Muscle layer of colon (tissue), 2 donors: Measurements from ENCODE around the gene UMAD1.

Experiments
- H3K27ac ChIP-seq: one replicate; pipeline ENCODE4 v1.7.0; 2013; ENCODE audit warnings: low read depth, mild to moderate bottlenecking, low read length, moderate library complexity
- H3K27me3 ChIP-seq, 2 donors: one replicate each; pipeline ENCODE4 v1.7.0; 2013; ENCODE audit warnings: low read length in 2 of 2, mild to moderate bottlenecking in 2 of 2; ENCODE audit not compliant: insufficient read depth in 2 of 2, control insufficient read depth in 1 of 2
- H3K36me3 ChIP-seq: one replicate; pipeline ENCODE4 v1.7.0; 2013; ENCODE audit warnings: mild to moderate bottlenecking, low read length; ENCODE audit not compliant: insufficient read depth
- H3K4me1 ChIP-seq: one replicate; pipeline ENCODE4 v1.7.0; 2013; ENCODE audit warnings: mild to moderate bottlenecking, low read length; ENCODE audit not compliant: insufficient read depth
- H3K4me3 ChIP-seq, 2 donors: one replicate each; pipeline ENCODE4 v1.7.0; 2013; ENCODE audit warnings: low read length in 2 of 2, low read depth in 1 of 2, mild to moderate bottlenecking in 1 of 2, moderate library complexity in 1 of 2
- H3K9ac ChIP-seq: one replicate; pipeline ENCODE4 v1.7.0; 2013; ENCODE audit warnings: low read length
- H3K9me3 ChIP-seq: one replicate; pipeline ENCODE4 v1.7.0; 2013; ENCODE audit warnings: mild to moderate bottlenecking, low read length
- donor health status: abdominal sarcoma.
- donor health status: Adenocarcinoma of cecum.

Gene UMAD1

DNA sequence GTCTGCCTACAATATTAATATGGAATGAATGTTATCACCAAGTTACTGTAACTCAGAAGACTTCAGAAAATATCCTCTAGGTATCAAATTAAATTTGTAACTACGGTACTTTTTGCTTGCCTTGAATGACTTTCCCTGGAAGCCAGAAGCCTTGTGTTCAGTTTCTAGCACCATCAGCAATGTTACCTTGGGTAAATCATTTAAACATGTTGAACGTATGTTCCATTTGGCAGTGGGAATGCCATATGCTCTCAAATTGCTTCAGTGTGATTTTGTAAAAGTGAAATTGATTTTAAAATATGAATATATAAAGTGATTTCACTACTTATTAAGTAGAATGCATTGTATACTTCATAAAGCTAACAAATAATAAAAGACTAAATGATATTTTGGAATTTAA is 66.7 kb downstream of the UMAD1 start:
- Histone ChIP-seq H3K9me3 (no peaks in the 10 kb centered on the region), H3K4me1 (no peaks in the 10 kb centered on the region), H3K4me3 (no peak overlapping the region), H3K27me3 (no peaks in the 10 kb centered on the region), H3K36me3 (no peaks in the 10 kb centered on the region), H3K27ac (no peak overlapping the region), H3K9ac (no peak overlapping the region)

DNA sequence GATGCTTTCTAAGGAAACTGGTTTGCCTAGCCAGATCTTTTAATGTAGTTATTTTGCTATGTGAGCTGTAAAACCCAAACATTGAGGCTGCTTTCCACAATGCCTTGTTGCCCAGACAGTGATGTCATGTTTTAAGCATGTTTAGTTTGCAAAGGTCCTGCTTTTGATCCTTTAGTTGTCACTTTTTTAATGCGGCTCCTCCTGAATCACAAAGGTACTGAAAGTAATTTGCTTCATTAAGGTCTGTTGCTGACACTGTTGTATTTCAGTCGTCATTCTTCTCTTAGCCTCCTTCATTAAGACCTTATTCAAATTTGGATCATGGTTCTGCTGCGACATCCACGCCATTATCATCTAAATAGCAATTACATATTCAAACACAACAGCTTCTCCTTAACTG is 67.3 kb downstream of the UMAD1 start:
- no peaks in the 10 kb centered on the region for H3K4me1 ChIP-seq
- H3K4me3 ChIP-seq = no peak overlapping the region
- no peak overlapping the region for H3K27ac ChIP-seq
- no peaks in the 10 kb centered on the region for H3K36me3 ChIP-seq
- no peaks in the 10 kb centered on the region for H3K27me3 ChIP-seq
- no peak overlapping the region for H3K9ac ChIP-seq
- no peaks in the 10 kb centered on the region for H3K9me3 ChIP-seq

- Histone ChIP-seq H3K9ac (no peak overlapping the region), H3K27me3 (no peaks in the 10 kb centered on the region), H3K27ac (no peak overlapping the region), H3K4me3 (no peak overlapping the region), H3K36me3 (no peaks in the 10 kb centered on the region), H3K4me1 (no peaks in the 10 kb centered on the region), H3K9me3 (no peaks in the 10 kb centered on the region)
Measured at GRCh38 chr7:7709291-7709690, 68.7 kb downstream of the UMAD1 start.

DNA sequence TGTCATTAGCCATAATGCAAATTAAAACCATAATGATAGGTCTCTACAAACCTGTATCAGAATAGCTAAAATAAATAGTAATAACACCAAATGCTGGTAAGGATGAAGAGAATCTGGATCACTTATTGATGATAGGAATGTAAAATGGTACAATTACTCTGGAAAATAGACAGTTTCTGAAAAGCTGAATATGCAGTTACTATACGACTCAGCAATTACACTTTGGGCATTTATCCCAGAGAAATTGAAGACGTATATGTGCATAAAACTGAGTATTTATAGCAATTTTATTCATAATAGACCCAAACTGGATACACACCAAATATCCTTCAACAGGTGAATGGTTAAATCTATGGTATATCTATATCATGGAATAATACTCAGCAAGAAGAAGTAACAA is 69.9 kb downstream of the UMAD1 start:
- no peak overlapping the region for H3K9ac ChIP-seq
- no peaks in the 10 kb centered on the region for H3K9me3 ChIP-seq
- H3K4me1 ChIP-seq = no peaks in the 10 kb centered on the region
- no peaks in the 10 kb centered on the region for H3K27me3 ChIP-seq
- H3K4me3 ChIP-seq = no peak overlapping the region
- no peak overlapping the region for H3K27ac ChIP-seq
- no peaks in the 10 kb centered on the region for H3K36me3 ChIP-seq

- no peaks in the 10 kb centered on the region for H3K27me3 ChIP-seq
- no peak overlapping the region for H3K9ac ChIP-seq
Measured at GRCh38 chr7:7713730-7714129, 73.2 kb downstream of the UMAD1 start.

GRCh38 chr7:7718492-7718891 is 77.9 kb downstream of the UMAD1 start, which contains the start of gene RPA3:
RPA3 (minus strand) TSS chr7:7718607; CDS start chr7:7640418, 78,189 bp downstream.
- Histone ChIP-seq H3K27ac (no peak within 1 kb of the TSS), H3K4me1 (peaks cover 18% of the 10 kb centered on the region), H3K9ac (no peak within 1 kb of the TSS), H3K36me3 (no peaks in the 10 kb centered on the region), H3K4me3 (no peak within 1 kb of the TSS), H3K9me3 (no peaks in the 10 kb centered on the region), H3K27me3 (no peaks in the 10 kb centered on the region)

More at GRCh38 chr7:7713730-7714129, 73.2 kb downstream of the UMAD1 start:
- Histone ChIP-seq H3K27ac (no peak overlapping the region), H3K4me1 (peaks cover 2% of the 10 kb centered on the region), H3K36me3 (no peaks in the 10 kb centered on the region), H3K4me3 (no peak overlapping the region), H3K9me3 (no peaks in the 10 kb centered on the region)

- Histone ChIP-seq H3K9me3 (no peaks in the 10 kb centered on the region), H3K4me1 (peaks cover 18% of the 10 kb centered on the region), H3K36me3 (no peaks in the 10 kb centered on the region), H3K4me3 (no peak overlapping the region), H3K27ac (no peak overlapping the region), H3K9ac (no peak overlapping the region), H3K27me3 (no peaks in the 10 kb centered on the region)
Measured at GRCh38 chr7:7719236-7719635, 78.7 kb downstream of the UMAD1 start.

GRCh38 chr7:7720193-7720592 is 79.6 kb downstream of the UMAD1 start:
- H3K4me1 ChIP-seq = peaks cover 18% of the 10 kb centered on the region
- H3K27me3 ChIP-seq = no peaks in the 10 kb centered on the region
- H3K36me3 ChIP-seq = no peaks in the 10 kb centered on the region
- H3K27ac ChIP-seq = no peak overlapping the region
- no peak overlapping the region for H3K4me3 ChIP-seq
- no peaks in the 10 kb centered on the region for H3K9me3 ChIP-seq
- H3K9ac ChIP-seq = no peak overlapping the region

GRCh38 chr7:7720750-7721621 is 80.4 kb downstream of the UMAD1 start:
- H3K9ac ChIP-seq = no peak overlapping the region
- no peaks in the 10 kb centered on the region for H3K9me3 ChIP-seq
- peaks cover 18% of the 10 kb centered on the region for H3K4me1 ChIP-seq
- no peak overlapping the region for H3K4me3 ChIP-seq
- H3K27ac ChIP-seq = no peak overlapping the region
- no peaks in the 10 kb centered on the region for H3K27me3 ChIP-seq
- H3K36me3 ChIP-seq = no peaks in the 10 kb centered on the region

- Histone ChIP-seq H3K9me3 (no peaks in the 10 kb centered on the region), H3K4me1 (peaks cover 22% of the 10 kb centered on the region), H3K27me3 (no peaks in the 10 kb centered on the region), H3K36me3 (no peaks in the 10 kb centered on the region), H3K27ac (no peak overlapping the region), H3K9ac (no peak overlapping the region), H3K4me3 (no peak overlapping the region)
Measured at GRCh38 chr7:7731732-7732131, 91.2 kb downstream of the UMAD1 start.

GRCh38 chr7:7732621-7733281 is 92.2 kb downstream of the UMAD1 start:
- peaks cover 22% of the 10 kb centered on the region for H3K4me1 ChIP-seq
- no peak overlapping the region for H3K9ac ChIP-seq
- H3K27me3 ChIP-seq = no peaks in the 10 kb centered on the region
- no peak overlapping the region for H3K4me3 ChIP-seq
- no peak overlapping the region for H3K27ac ChIP-seq
- no peaks in the 10 kb centered on the region for H3K9me3 ChIP-seq
- no peaks in the 10 kb centered on the region for H3K36me3 ChIP-seq
